ENCODE measurements around the gene PI4KA.

PI4KA gene

GRCh38 chr22:20792966-20793728, 65.5 kb downstream of the PI4KA start:
- no peak overlapping the region for H3K27ac ChIP-seq
- TF ChIP-seq CTCF (conservative IDR thresholded peaks at IDR 0.05) = no peak
- TF ChIP-seq ZFX (IDR thresholded peaks at IDR 0.05) = no peak

- TF ChIP-seq CTCF (conservative IDR thresholded peaks at IDR 0.05) (no peak), ZFX (IDR thresholded peaks at IDR 0.05) (no peak)
- no peak overlapping the region for H3K27ac ChIP-seq
Observed at GRCh38 chr22:20792221-20792965, 66.2 kb downstream of the PI4KA start.

GRCh38 chr22:20788627-20789344, 69.8 kb downstream of the PI4KA start:
- no peak overlapping the region for H3K27ac ChIP-seq
- TF ChIP-seq ZFX (IDR thresholded peaks at IDR 0.05) = no peak
- TF ChIP-seq CTCF (conservative IDR thresholded peaks at IDR 0.05) = no peak

- TF ChIP-seq ZFX (IDR thresholded peaks at IDR 0.05) = no peak
- TF ChIP-seq CTCF (conservative IDR thresholded peaks at IDR 0.05) = no peak
- H3K27ac ChIP-seq = no peak overlapping the region
Observed at GRCh38 chr22:20787746-20788626, 70.6 kb downstream of the PI4KA start.

GRCh38 chr22:20787223-20787622, 71.4 kb downstream of the PI4KA start:
- H3K27ac ChIP-seq = no peak overlapping the region
- TF ChIP-seq CTCF (conservative IDR thresholded peaks at IDR 0.05) (no peak), ZFX (IDR thresholded peaks at IDR 0.05) (no peak)

GRCh38 chr22:20786536-20786979, 72.1 kb downstream of the PI4KA start:
- no peak overlapping the region for H3K27ac ChIP-seq
- TF ChIP-seq ZFX (IDR thresholded peaks at IDR 0.05) = no peak
- no peak for TF ChIP-seq CTCF (conservative IDR thresholded peaks at IDR 0.05)

Data from C4-2B (cell line).